Measurements from ENCODE around the gene CCDC187. TPM values are rescaled to one million over a fixed set of nuclear protein-coding genes. Genes with fewer than 3 reads are reported as not detected.

The CCDC187 gene
- total and polyA plus RNA-seq, 2 of the 13 experiments (the other 11 are each of a cell fraction or from before 2014, with no cell fraction given) = 0.03 to 0.13 TPM

- TF ChIP-seq SPEN (CRISPR knock-in tag; IDR thresholded peaks at IDR 0.05; ENCODE audit: low read depth) (no peak), ZNF672 (CRISPR knock-in tag; IDR thresholded peaks at IDR 0.05) (no peak), ZGPAT (CRISPR knock-in tag; IDR thresholded peaks at IDR 0.05) (no peak), SALL1 (CRISPR knock-in tag; IDR thresholded peaks at IDR 0.05) (no peak), NAIF1 (CRISPR knock-in tag; IDR thresholded peaks at IDR 0.05; ENCODE audit: borderline replicate concordance) (no peak), ZNF563 (CRISPR knock-in tag; IDR thresholded peaks at IDR 0.05) (no peak), ZNF564 (CRISPR knock-in tag; IDR thresholded peaks at IDR 0.05) (no peak), ZBTB34 (CRISPR knock-in tag; IDR thresholded peaks at IDR 0.05) (no peak)
- Histone ChIP-seq H3K27me3 (ENCODE audit: control insufficient read depth in 1 of 2, insufficient read depth in 2 of 2, low read length in 2 of 2) (peaks cover 16 to 57% of the 10 kb centered on the region in 2 experiments), H3K9ac (ENCODE audit: insufficient read depth, low read depth, low read length) (no peak overlapping the region), H4K20me1 (ENCODE audit: insufficient read depth, low read length) (no peaks in the 10 kb centered on the region), H3K27ac (ENCODE audit: extremely low read length, insufficient read depth, low read length) (no peak overlapping the region), H3K9me3 (ENCODE audit: low read length) (no peaks in the 10 kb centered on the region), H2AFZ (ENCODE audit: low read length) (no peak overlapping the region), H3K79me2 (ENCODE audit: insufficient read depth, low read length) (no peaks in the 10 kb centered on the region), H3K4me2 (ENCODE audit: low read depth, low read length) (no peak overlapping the region), H3K36me3 (replicated peaks in 1 of 2; ENCODE audit: control insufficient read depth in 1 of 2, insufficient read depth in 2 of 2, low read length in 2 of 2) (no peaks in the 10 kb centered on the region), H3K4me1 (ENCODE audit: insufficient read depth, low read length) (peaks cover 14% of the 10 kb centered on the region), H3K4me3 (replicated peaks in 1 of 3; ENCODE audit: insufficient read depth in 1 of 3, low read depth in 2 of 3, low read length in 3 of 3) (no peak overlapping the region)
- ATAC-seq = no peak
- ChIA-PET CTCF (ENCODE audit: low intra/inter-chr PET ratio, low total read pairs) (no interaction called here), POLR2A (interaction anchor here (1.1 kb wide), 1 partner anchor 40 kb away, joined by 3 read pairs; no protein-coding TSS in a partner anchor)
- WGBS (ENCODE audit: low lambda C conversion rate) = 45% methylated on average over 6 of the region's 23 CpGs
- DNase-seq (ENCODE audit: low spot score) = no peak
- intact Hi-C loops (cut with micrococcal nuclease; ENCODE audit: unreplicated experiment) = no loop called here
- BruUV-seq (replicated peaks) = no TSS peak
- in situ Hi-C loops (cut with HindIII; ENCODE audit: extremely low pct_ligation_motif_present, low pct_unique_long_range_greater_than_20kb) = no loop called here
- FAIRE-seq = no peak
These were observed 18.9 kb upstream of the CCDC187 start for GRCh38 chr9:136322756-136323330.
